Body of pancreas (tissue), 4 donors: ENCODE measurements around the gene COA5. TPM values are rescaled to one million over a fixed set of nuclear protein-coding genes. Genes with fewer than 3 reads are reported as not detected.

Experiments used
- ATAC-seq: fragments of 150-250 bp; one replicate; pipeline ENCODE4 v1.9.1; 2016
- DNase-seq, 4 donors: peaks; one replicate each; pipeline ENCODE4 v3.0.0-alpha.2; 2019
- H3K27ac ChIP-seq, 4 donors: fragments of 200-600 bp; sonication (generic); 1 replicate in 3 of 4; 2 replicates in 1 of 4; pipeline versions ENCODE4 v1.5.1 to v1.6.1; 2016 to 2019; ENCODE audit warnings: mild to moderate bottlenecking in 1 of 4, mixed read lengths in 1 of 4, moderate library complexity in 1 of 4
- H3K27me3 ChIP-seq, 2 donors: fragments of 200-600 bp; sonication (generic); one replicate each; pipeline ENCODE4 v1.6.0; 2016; ENCODE audit warnings: mild to moderate bottlenecking in 1 of 2
- H3K36me3 ChIP-seq, 2 donors: fragments of 200-600 bp; sonication (generic); replicated peaks in 1 of 2; 2 replicates each; pipeline ENCODE4 v1.5.1; 2016; ENCODE audit warnings: low read depth in 2 of 2; ENCODE audit not compliant: insufficient read depth in 1 of 2
- H3K4me1 ChIP-seq: fragments of 200-600 bp; sonication (generic); one replicate; pipeline ENCODE4 v1.6.0; 2016
- H3K4me3 ChIP-seq, 2 donors: fragments of 200-600 bp; sonication (generic); 1 replicate in 1 of 2; 2 replicates in 1 of 2; pipeline ENCODE4 v1.5.1; 2016 to 2019
- H3K9me3 ChIP-seq, 3 donors: fragments of 200-600 bp; sonication (generic); 1 replicate in 2 of 3; 2 replicates in 1 of 3; pipeline ENCODE4 v1.5.1; 2016
- POLR2A ChIP-seq, 3 donors: fragments of 450-650 bp; IDR thresholded peaks; one replicate each; pipeline ENCODE4 v1.6.1; 2016; ENCODE audit warnings: antibody characterized with exemption in 3 of 3, mild to moderate bottlenecking in 2 of 3
- WGBS, 2 donors: methylation state at CpG; one replicate each; pipeline ENCODE4 v1.1.5; 2017; 5-methylcytosine and 5-hydroxymethylcytosine counted together
- intact Hi-C: fragments of 100-400 bp; cut with DNase I; formaldehyde crosslinking; loops from one replicate; pipeline ENCODE4 v1.15.1; 2023
- total RNA-seq, 2 donors: library from RNA; depleted of rRNA; stranded (reverse); fragments of >200 nt; gene quantifications; one replicate each; pipeline ENCODE4 v1.1.0, GENCODE V29; 2016
- TF ChIP-seq, protein P1 (sequence below), 7 experiments: fragments of 450-650 bp in 4 of 7; fragments of 200-600 bp in 3 of 7; sonication (generic) in 3 of 7; IDR thresholded peaks; one replicate each; pipeline ENCODE4 v1.5.1; 2016 to 2019; ENCODE audit warnings: antibody characterized with exemption in 7 of 7

The COA5 gene
- total RNA-seq, 2 donors from 2014 or later: 20.1 to 39.2 TPM

DNA sequence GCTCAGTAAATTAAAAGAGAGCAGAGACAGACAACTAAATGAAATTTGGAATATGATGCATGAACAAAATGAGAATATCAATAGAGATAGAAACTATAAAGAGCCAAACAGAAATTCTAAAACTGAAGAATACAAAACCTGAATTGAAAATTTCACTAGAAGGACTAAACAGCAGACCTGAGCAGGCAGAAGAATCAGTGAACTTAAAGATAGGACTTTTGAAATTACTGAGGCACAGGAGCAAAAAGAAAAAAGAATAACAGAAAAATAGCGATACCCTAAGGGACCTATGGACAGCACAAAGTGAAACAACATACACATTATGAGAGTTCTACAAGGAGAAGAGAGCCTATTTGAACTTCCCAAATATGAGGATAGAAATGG, 41.7 kb upstream of the COA5 start:
- H3K9me3 ChIP-seq: no peaks in the 10 kb centered on the region
- ATAC-seq (no peak), DNase-seq (no peak)
- H3K4me1 ChIP-seq: peaks cover 16% of the 10 kb centered on the region
- TF ChIP-seq, protein P1, sequence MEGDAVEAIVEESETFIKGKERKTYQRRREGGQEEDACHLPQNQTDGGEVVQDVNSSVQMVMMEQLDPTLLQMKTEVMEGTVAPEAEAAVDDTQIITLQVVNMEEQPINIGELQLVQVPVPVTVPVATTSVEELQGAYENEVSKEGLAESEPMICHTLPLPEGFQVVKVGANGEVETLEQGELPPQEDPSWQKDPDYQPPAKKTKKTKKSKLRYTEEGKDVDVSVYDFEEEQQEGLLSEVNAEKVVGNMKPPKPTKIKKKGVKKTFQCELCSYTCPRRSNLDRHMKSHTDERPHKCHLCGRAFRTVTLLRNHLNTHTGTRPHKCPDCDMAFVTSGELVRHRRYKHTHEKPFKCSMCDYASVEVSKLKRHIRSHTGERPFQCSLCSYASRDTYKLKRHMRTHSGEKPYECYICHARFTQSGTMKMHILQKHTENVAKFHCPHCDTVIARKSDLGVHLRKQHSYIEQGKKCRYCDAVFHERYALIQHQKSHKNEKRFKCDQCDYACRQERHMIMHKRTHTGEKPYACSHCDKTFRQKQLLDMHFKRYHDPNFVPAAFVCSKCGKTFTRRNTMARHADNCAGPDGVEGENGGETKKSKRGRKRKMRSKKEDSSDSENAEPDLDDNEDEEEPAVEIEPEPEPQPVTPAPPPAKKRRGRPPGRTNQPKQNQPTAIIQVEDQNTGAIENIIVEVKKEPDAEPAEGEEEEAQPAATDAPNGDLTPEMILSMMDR (IDR thresholded peaks at IDR 0.05): no peak
- TF ChIP-seq POLR2A (IDR thresholded peaks at IDR 0.05): no peak
- 92 to 95% methylated on average over 1 of the region's 1 CpG for WGBS, 2 donors
- no peak overlapping the region for H3K27ac ChIP-seq
- H3K36me3 ChIP-seq: peaks cover 0 to 2% of the 10 kb centered on the region in 2 donors
- intact Hi-C loops: loop anchor here (2.0 to 10.0 kb wide), 2 partner anchors 187 to 415 kb away; no protein-coding TSS in a partner anchor
- H3K4me3 ChIP-seq: no peak overlapping the region
- H3K27me3 ChIP-seq: no peaks in the 10 kb centered on the region

DNA sequence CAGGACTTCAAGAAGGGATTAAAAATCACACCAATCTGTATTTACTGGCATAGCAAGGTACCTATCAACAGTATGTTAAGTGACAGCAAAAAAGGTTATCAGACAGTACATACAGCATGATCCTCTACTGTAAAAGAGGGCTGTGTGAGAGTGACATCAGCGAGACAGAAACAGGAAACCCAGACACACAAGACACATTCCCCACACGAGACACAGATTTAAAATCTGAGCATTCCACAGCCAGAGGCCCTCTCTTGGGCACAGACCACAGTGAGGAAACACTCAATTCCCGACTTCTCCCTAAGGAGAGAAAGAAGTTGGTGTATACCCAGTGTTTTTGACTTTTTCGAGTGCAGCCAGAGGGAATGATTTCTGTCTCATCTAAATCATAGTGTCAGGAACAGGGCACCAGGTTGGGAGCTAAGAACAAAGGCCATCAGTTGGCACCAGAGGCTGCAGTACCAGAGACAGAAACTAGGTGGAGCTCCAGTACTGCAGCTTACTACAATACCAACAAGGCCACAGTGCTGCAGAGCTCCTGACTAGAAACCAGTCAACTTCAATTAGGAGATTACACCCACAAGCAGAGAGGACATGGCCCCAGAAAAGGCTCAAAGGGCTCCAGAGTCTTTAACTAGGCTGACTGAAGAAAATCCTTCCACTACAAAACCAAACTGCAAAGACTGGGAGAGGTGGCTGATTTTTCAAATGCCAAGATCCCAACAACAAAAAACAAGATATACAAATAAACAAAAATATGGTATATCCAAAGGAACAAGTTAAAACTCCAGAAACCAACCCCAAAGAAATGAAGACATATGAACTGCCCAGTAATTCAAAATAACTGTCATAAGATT, 41.1 kb upstream of the COA5 start:
- no peak overlapping the region for H3K27ac ChIP-seq
- TF ChIP-seq POLR2A (IDR thresholded peaks at IDR 0.05): no peak
- TF ChIP-seq, protein P1 (IDR thresholded peaks at IDR 0.05): peak; percentile 91 to 99 (median 97)
- no peaks in the 10 kb centered on the region for H3K27me3 ChIP-seq
- intact Hi-C loops: loop anchor here (10.0 kb wide), 1 partner anchor 415 kb away; no protein-coding TSS in a partner anchor
- ATAC-seq (peak; percentile 92), DNase-seq (peak; percentile 88 to 92 (median 90))
- H3K4me1 ChIP-seq: peaks cover 16% of the 10 kb centered on the region
- WGBS, 2 donors: 24 to 30% methylated on average over 4 of the region's 4 CpGs
- H3K36me3 ChIP-seq: peaks cover 0 to 2% of the 10 kb centered on the region in 2 donors
- H3K4me3 ChIP-seq: no peak overlapping the region
- no peaks in the 10 kb centered on the region for H3K9me3 ChIP-seq

DNA sequence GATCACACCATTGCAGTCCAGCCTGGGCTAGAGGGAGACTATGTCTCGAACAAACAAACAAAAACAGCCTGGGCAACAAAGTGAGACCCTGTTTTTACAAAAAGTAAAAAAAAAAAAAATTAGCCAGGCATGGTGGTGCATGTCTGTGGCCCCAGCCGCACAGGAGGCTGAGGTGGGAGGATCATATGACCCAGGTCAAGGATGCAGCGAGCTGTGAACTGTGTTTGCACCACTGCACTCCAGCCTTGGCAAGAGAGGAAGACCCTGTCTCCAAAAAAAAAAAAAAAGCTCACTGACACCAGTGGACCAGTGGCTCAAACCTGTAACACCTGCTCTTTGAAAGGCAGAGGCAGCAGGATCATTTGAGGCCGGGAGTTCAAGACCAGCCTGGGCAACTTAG, 40.1 kb upstream of the COA5 start:
- Histone ChIP-seq H3K27me3 (no peaks in the 10 kb centered on the region), H3K9me3 (no peaks in the 10 kb centered on the region), H3K4me1 (peaks cover 11% of the 10 kb centered on the region), H3K4me3 (no peak overlapping the region), H3K27ac (no peak overlapping the region), H3K36me3 (peaks cover 2% of the 10 kb centered on the region in 2 donors)
- no peak for TF ChIP-seq POLR2A (IDR thresholded peaks at IDR 0.05)
- TF ChIP-seq, protein P1 (IDR thresholded peaks at IDR 0.05): no peak
- ATAC-seq (no peak), DNase-seq (no peak)
- 85 to 90% methylated on average over 4 of the region's 4 CpGs for WGBS, 2 donors
- intact Hi-C loops: loop anchor here (10.0 kb wide), 1 partner anchor 416 kb away; no protein-coding TSS in a partner anchor

DNA sequence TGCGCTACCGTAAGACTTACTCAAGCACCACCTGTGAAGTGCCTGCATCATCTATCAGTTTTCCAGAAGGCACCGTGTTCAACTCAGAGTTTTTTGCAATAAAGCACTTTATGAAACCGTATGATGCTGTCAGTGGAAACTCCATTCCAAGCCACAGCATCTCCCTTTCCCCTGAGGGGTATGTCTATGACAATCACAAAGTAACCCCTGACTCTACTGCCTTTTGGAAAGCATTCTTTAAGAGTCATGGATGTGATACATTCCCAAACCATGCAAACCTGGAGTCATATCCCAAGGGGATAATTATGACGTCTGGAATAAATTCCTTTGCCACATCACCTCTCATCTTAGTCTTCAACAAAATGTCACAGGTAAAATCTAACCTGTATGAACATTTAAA, 39.3 kb upstream of the COA5 start:
- H3K4me1 ChIP-seq: peaks cover 9% of the 10 kb centered on the region

More for the DNA sequence above, 39.3 kb upstream of the COA5 start:
- ATAC-seq (no peak), DNase-seq (no peak)
- no peak for TF ChIP-seq POLR2A (IDR thresholded peaks at IDR 0.05)
- TF ChIP-seq, protein P1 (IDR thresholded peaks at IDR 0.05): no peak
- intact Hi-C loops: loop anchor here (10.0 kb wide), 1 partner anchor 417 kb away; no protein-coding TSS in a partner anchor
- 79 to 83% methylated on average over 5 of the region's 5 CpGs for WGBS, 2 donors
- Histone ChIP-seq H3K4me3 (no peak overlapping the region), H3K27ac (no peak overlapping the region), H3K27me3 (no peaks in the 10 kb centered on the region), H3K36me3 (peaks cover 4% of the 10 kb centered on the region in 2 donors), H3K9me3 (no peaks in the 10 kb centered on the region)
